MCF 10A (cell line): Measurements from ENCODE around the gene RAP1GAP2. TPM values are rescaled to one million over a fixed set of nuclear protein-coding genes. Genes with fewer than 3 reads are reported as not detected.

Source experiments
- BruUV-seq: library from RNA; stranded (reverse); fragments of 400-500 nt; replicated peaks from 2 replicates; lab custom pipeline; 2021; lab: Mats Ljungman, UMichigan
- CTCF ChIA-PET: fragments of 300-600 bp; sonication (Branson Sonifier 250); formaldehyde crosslinking; extraction: SDS; loops from one replicate; lab custom pipeline; 2021; ENCODE audit warnings: antibody characterized with exemption, inconsistent platforms; lab: Yijun Ruan, JAX
- POLR2A ChIA-PET: fragments of 300-600, 350-650 bp; sonication (Branson Sonifier 250); formaldehyde crosslinking; extraction: SDS; loops from one replicate; lab custom pipeline; 2020; ENCODE audit warnings: antibody characterized with exemption, inconsistent platforms; lab: Yijun Ruan, JAX
- DNase-seq: peaks from one replicate; pipeline ENCODE4 v3.0.0-alpha.2; 2018; ENCODE audit not compliant: unreplicated experiment
- H3K27ac Mint-ChIP-seq: one replicate; pipeline ENCODE4 v1.8.0; 2022; ENCODE audit warnings: mild to moderate bottlenecking, low read depth, mixed read lengths; ENCODE audit not compliant: unreplicated experiment
- H3K27me3 Mint-ChIP-seq: one replicate; pipeline ENCODE4 v1.8.0; 2022; ENCODE audit warnings: mixed read lengths; ENCODE audit not compliant: insufficient read depth, unreplicated experiment
- H3K36me3 Mint-ChIP-seq: one replicate; pipeline ENCODE4 v1.8.0; 2022; ENCODE audit warnings: mild to moderate bottlenecking, moderate library complexity, mixed read lengths; ENCODE audit not compliant: insufficient read depth, unreplicated experiment
- H3K4me1 Mint-ChIP-seq: one replicate; pipeline ENCODE4 v1.8.0; 2022; ENCODE audit warnings: mixed read lengths; ENCODE audit not compliant: insufficient read depth, unreplicated experiment
- H3K4me3 Mint-ChIP-seq: one replicate; pipeline ENCODE4 v1.8.0; 2022; ENCODE audit warnings: mild to moderate bottlenecking, moderate library complexity, mixed read lengths; ENCODE audit not compliant: unreplicated experiment
- H3K9me3 Mint-ChIP-seq: one replicate; pipeline ENCODE4 v1.8.0; 2022; ENCODE audit warnings: mixed read lengths; ENCODE audit not compliant: unreplicated experiment
- CTCF ChIP-seq: fragments of 200-600 bp; IDR thresholded peaks from one replicate; pipeline ENCODE4 v1.8.0; 2022; ENCODE audit warnings: antibody characterized with exemption, mild to moderate bottlenecking; ENCODE audit not compliant: unreplicated experiment
- intact Hi-C: fragments of 100-400 bp; cut with micrococcal nuclease; formaldehyde crosslinking; loops from 2 replicates; pipeline ENCODE4 v1.14.1; 2022
- total RNA-seq: library from RNA; stranded (reverse); gene quantifications from 2 replicates; pipeline ENCODE4 v1.2.3, GENCODE V29; 2022

The RAP1GAP2 gene
- total RNA-seq, 1 experiment from 2014 or later, result 40.2 TPM

- H3K27ac Mint-ChIP-seq, result no peak overlapping the region
- ChIA-PET POLR2A (no interaction called here), CTCF (interaction anchor here (0.6 to 1.0 kb wide), 3 partner anchors 9 to 229 kb away, joined by 3 to 6 read pairs (median 4); no protein-coding TSS in a partner anchor)
- H3K27me3 Mint-ChIP-seq, result no peaks in the 10 kb centered on the region
- intact Hi-C loops, result no loop called here
- no peaks in the 10 kb centered on the region for H3K4me1 Mint-ChIP-seq
- DNase-seq, result no peak
- no peaks in the 10 kb centered on the region for H3K9me3 Mint-ChIP-seq
- BruUV-seq, result no TSS peak
- TF ChIP-seq CTCF, result no peak
- no peak overlapping the region for H3K4me3 Mint-ChIP-seq
- H3K36me3 Mint-ChIP-seq, result no peaks in the 10 kb centered on the region
These were observed 23.8 kb downstream of the RAP1GAP2 start for GRCh38 chr17:2819921-2820501.

- H3K36me3 Mint-ChIP-seq, result peaks cover 4% of the 10 kb centered on the region
- ChIA-PET CTCF (interaction anchor here (0.6 kb wide), 2 partner anchors 29 to 33 kb away, joined by 3 to 6 read pairs; no protein-coding TSS in a partner anchor), POLR2A (no interaction called here)
- no TSS peak for BruUV-seq
- no peak for TF ChIP-seq CTCF
- H3K4me1 Mint-ChIP-seq, result no peaks in the 10 kb centered on the region
- intact Hi-C loops, result no loop called here
- no peak overlapping the region for H3K4me3 Mint-ChIP-seq
- no peak for DNase-seq
- no peaks in the 10 kb centered on the region for H3K27me3 Mint-ChIP-seq
- no peaks in the 10 kb centered on the region for H3K9me3 Mint-ChIP-seq
- no peak overlapping the region for H3K27ac Mint-ChIP-seq
These were observed 25.6 kb downstream of the RAP1GAP2 start for GRCh38 chr17:2821868-2822267.

- DNase-seq, result no peak
- Mint-ChIP-seq H3K27me3 (no peaks in the 10 kb centered on the region), H3K9me3 (no peaks in the 10 kb centered on the region), H3K27ac (no peak overlapping the region), H3K36me3 (peaks cover 5% of the 10 kb centered on the region), H3K4me3 (no peak overlapping the region), H3K4me1 (no peaks in the 10 kb centered on the region)
- ChIA-PET POLR2A (no interaction called here), CTCF (interaction anchor here (0.6 kb wide), 2 partner anchors 29 to 32 kb away, joined by 3 to 6 read pairs; no protein-coding TSS in a partner anchor)
- TF ChIP-seq CTCF, result no peak
- BruUV-seq, result no TSS peak
- intact Hi-C loops, result no loop called here
These were observed 26.1 kb downstream of the RAP1GAP2 start for GRCh38 chr17:2822358-2822757.

GRCh38 chr17:2825253-2825970 is 29.2 kb downstream of the RAP1GAP2 start:
- BruUV-seq, result no TSS peak
- ChIA-PET POLR2A (no interaction called here), CTCF (interaction anchor here (0.6 to 1.0 kb wide), 4 partner anchors 11 to 1120 kb away, joined by 3 to 6 read pairs (median 4); no protein-coding TSS in a partner anchor)
- DNase-seq, result no peak
- H3K4me3 Mint-ChIP-seq, result no peak overlapping the region
- no peak for TF ChIP-seq CTCF
- no peaks in the 10 kb centered on the region for H3K27me3 Mint-ChIP-seq
- H3K27ac Mint-ChIP-seq, result no peak overlapping the region
- intact Hi-C loops, result loop anchor here (5.0 kb wide), 1 partner anchor 822 kb away; no protein-coding TSS in a partner anchor
- H3K4me1 Mint-ChIP-seq, result no peaks in the 10 kb centered on the region
- no peaks in the 10 kb centered on the region for H3K9me3 Mint-ChIP-seq
- H3K36me3 Mint-ChIP-seq, result peaks cover 5% of the 10 kb centered on the region
